ENCODE results near the gene TMEM39B.

The TMEM39B gene

DNA sequence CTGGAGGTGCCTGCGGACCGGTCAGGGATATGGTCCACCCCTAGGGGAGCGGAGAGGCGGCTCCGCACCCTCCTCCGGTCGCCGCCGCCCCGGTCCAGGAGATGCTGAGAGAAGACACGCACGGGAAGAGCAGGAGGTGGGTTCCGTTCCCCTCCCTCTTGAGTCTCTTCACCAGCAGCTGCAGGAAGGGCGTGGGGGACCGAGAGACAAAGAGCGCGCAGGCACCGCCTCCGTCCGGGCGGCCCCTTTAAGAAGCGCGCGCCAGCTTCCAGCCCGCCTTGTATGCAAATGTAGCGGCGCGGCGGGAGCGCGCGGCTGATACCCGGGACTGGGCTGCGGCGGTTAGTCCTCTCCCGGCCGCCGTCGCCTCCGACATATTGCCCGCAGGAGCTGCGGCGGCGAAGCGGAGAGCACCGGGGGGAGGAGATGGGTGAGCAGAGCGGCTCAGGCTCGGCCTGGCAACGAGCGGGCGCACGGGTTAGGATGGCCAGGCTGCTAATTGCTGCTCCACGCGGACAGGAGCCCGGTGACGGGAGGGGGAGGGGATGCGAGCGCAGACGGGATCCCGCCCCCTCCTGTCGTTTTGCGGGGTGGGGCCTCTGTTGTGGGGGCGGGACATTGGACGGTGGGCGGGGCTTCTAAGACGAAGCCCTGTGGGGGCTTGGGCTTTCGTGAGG, at the start of gene TMEM39B:
TMEM39B (plus strand) TSS at position 318 of the 677 bp plus-strand sequence; CDS start at position 427, 109 bp downstream.
- TF ChIP-seq, protein P1, sequence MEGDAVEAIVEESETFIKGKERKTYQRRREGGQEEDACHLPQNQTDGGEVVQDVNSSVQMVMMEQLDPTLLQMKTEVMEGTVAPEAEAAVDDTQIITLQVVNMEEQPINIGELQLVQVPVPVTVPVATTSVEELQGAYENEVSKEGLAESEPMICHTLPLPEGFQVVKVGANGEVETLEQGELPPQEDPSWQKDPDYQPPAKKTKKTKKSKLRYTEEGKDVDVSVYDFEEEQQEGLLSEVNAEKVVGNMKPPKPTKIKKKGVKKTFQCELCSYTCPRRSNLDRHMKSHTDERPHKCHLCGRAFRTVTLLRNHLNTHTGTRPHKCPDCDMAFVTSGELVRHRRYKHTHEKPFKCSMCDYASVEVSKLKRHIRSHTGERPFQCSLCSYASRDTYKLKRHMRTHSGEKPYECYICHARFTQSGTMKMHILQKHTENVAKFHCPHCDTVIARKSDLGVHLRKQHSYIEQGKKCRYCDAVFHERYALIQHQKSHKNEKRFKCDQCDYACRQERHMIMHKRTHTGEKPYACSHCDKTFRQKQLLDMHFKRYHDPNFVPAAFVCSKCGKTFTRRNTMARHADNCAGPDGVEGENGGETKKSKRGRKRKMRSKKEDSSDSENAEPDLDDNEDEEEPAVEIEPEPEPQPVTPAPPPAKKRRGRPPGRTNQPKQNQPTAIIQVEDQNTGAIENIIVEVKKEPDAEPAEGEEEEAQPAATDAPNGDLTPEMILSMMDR (conservative IDR thresholded peaks at IDR 0.05): no peak
- peak within 1 kb of the TSS; percentile 82 for H3K27ac ChIP-seq

DNA sequence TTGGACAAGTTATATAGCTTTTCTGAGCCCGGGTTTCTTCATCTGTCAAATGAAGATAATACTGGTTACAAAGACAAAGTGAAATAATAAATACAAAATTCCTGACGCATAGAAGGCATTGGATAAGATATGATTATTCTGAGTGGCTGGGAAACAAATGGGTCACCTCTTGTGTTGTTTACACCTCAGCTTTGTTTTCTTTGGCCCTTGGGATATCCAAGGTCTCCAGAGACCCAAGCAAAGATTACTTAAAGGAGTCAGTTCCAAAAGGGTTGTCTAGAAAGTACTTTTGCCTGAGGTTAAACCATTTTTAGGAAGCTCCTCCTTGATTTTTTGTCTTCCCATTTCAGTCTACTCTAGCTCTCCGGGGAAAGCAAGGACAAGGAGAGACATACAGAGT, 49.4 kb upstream of the TMEM39B start:
- H3K27ac ChIP-seq: no peak overlapping the region
- TF ChIP-seq, protein P1 (conservative IDR thresholded peaks at IDR 0.05): no peak

DNA sequence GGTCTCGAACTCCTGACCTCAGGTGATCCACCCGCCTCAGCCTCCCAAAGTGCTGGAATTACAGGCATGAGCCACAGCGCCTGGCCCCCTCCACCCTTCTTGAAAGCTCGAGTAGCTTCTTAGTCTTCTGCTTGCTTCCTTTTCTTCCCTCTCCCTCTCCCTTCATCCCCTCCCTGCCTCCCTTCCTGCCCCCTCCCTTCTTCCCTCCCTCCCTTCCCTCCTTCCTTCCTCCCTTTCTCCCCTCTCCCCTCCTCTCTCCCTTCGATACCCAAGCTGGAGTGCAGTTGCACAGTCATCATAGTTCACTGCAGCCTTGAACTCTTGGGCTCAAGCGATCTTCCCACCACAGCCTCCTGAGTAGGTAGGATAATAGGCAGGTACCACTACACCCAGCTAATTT, 47.2 kb upstream of the TMEM39B start:
- TF ChIP-seq, protein P1 (conservative IDR thresholded peaks at IDR 0.05): no peak
- no peak overlapping the region for H3K27ac ChIP-seq

DNA sequence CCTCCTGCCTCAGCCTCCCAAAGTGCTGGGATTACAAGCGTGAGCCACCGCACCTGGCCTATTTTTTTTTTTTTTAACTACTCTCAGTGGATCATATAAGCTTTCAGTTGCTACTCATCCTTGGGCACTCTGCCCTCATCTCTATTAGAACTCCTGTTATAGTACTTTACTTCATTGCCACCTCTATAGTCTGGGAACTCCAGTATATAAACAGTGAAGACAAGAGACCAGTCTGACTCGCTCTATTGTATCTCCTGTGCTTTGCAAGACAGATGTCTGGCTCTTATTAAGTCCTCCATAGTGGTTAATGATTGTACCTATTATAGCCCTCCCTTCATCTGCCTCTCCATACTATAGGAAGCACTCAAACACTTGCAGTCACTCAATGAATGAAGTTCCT, 44.0 kb upstream of the TMEM39B start:
- TF ChIP-seq, protein P1 (conservative IDR thresholded peaks at IDR 0.05): no peak

DNA sequence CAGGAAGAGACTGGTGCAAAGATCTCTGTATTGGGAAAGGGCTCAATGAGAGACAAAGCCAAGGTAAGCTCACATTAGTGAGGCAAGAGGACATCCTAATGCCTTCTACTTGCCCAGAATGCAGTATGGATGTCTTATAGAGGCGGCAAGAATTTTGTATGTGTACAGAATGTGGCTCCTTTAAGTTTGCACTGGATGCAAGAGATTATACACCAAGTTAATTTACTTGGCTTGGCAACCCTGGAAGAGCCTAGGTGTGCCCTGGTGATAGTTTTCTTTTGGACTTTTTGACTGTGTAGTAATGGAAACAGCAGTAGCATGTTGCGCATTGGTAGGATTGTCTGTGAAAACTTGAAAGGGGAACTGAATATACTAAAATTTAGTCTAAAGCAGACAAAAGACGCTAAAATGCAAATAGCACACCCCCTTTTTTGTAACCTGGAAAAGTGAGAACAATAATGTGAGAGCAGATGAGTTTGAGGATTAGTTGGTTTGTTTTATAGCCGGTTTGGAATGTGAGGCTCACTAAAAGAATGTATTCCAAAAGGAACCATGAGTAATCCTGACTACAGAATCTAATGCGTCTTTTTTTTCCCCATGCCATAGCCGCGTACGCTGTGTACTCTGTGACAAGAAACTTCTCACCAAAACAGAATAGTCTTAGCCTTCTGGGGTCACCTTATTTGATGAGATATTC, 41.0 kb upstream of the TMEM39B start:
- H3K27ac ChIP-seq: no peak overlapping the region
- TF ChIP-seq, protein P1 (conservative IDR thresholded peaks at IDR 0.05): no peak

More for the DNA sequence above, 44.0 kb upstream of the TMEM39B start:
- no peak overlapping the region for H3K27ac ChIP-seq

DNA sequence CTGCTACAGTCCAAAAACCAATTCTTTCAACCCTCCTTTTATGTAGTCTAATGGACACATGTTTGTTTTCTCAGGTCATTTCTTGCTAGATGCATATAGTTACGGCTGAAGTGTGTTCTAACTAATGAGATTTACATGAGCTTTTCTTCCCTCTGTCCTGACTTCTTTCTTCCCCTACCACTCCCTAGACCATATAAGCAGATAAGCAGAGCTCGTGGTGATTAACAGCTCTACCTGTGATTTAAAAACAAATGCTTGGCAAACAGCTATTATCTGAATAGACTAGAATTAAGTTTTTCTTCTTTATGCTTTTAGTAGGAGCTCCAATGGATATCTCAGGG, 40.5 kb upstream of the TMEM39B start:
- no peak overlapping the region for H3K27ac ChIP-seq
- TF ChIP-seq, protein P1 (conservative IDR thresholded peaks at IDR 0.05): no peak

DNA sequence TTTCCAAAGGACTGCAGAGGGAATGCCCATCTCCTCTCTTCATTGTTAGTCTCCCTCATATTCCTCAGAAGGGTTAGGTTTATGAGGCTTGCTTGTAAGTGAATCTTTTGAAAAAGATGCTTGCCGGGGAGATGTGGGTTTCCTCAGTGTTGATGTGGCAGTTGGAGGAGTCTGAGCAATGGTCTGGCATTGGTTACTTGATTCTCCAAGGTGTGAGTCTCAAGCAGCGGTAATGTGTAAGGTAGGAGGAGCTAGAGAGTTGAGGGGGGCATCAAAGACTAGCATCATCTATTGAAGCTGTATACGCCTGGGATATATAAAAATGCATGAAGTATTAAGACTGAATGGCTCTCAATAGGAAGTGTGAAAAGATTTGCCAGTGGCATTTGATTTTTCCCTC, 37.6 kb upstream of the TMEM39B start:
- no peak overlapping the region for H3K27ac ChIP-seq
- TF ChIP-seq, protein P1 (conservative IDR thresholded peaks at IDR 0.05): no peak
